ENCODE results near the gene HK3.

Gene HK3

DNA sequence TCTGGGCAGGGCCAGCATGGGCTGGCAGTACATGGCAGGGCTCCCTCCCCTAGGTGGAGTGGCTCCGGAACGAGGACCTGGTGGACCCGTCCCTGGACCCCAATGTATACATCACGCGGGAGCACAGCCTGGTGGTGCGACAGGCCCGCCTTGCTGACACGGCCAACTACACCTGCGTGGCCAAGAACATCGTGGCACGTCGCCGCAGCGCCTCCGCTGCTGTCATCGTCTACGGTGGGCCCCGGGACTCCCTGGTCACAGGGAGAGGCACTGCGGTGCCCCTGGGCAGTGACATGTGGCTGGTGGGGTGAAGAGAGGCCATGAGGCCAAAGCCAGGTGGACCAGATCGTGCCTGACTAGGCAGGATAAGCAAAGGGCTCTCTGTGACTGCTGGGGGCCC lies 30.4 kb downstream of the HK3 start:
- Histone ChIP-seq H3K27ac (ENCODE audit: low read depth, low read length) (no peak overlapping the region), H3K4me1 (ENCODE audit: control insufficient read depth, insufficient read depth, low read length) (no peaks in the 10 kb centered on the region), H3K9ac (ENCODE audit: low read length) (no peak overlapping the region), H3K27me3 (ENCODE audit: control insufficient read depth, insufficient read depth, low read length) (peaks cover 3% of the 10 kb centered on the region), H3K4me3 (ENCODE audit: low read length) (no peak overlapping the region), H3K36me3 (ENCODE audit: control insufficient read depth, insufficient read depth, low read length) (no peaks in the 10 kb centered on the region)

DNA sequence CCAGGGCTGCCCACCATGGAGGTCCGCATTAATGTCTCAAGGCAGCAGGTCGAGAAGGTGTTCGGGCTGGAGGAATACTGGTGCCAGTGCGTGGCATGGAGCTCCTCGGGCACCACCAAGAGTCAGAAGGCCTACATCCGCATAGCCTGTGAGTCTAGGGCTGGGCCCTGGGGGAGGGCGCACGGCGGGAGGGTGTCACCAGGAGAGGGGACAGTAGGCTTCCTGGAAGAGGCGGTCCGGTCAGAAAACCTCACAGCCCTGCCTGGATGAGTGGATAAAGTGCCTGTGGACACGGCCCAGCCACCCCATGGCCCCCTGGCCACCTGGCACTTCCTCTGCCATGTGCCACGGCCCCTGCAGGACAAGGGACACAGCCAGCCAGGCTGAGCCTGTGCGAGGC lies 31.0 kb downstream of the HK3 start:
- no peaks in the 10 kb centered on the region for H3K4me1 ChIP-seq (ENCODE audit: control insufficient read depth, insufficient read depth, low read length)
- peaks cover 6% of the 10 kb centered on the region for H3K27me3 ChIP-seq (ENCODE audit: control insufficient read depth, insufficient read depth, low read length)
- H3K9ac ChIP-seq (ENCODE audit: low read length) = no peak overlapping the region
- no peak overlapping the region for H3K4me3 ChIP-seq (ENCODE audit: low read length)
- no peak overlapping the region for H3K27ac ChIP-seq (ENCODE audit: low read depth, low read length)
- H3K36me3 ChIP-seq (ENCODE audit: control insufficient read depth, insufficient read depth, low read length) = no peaks in the 10 kb centered on the region

DNA sequence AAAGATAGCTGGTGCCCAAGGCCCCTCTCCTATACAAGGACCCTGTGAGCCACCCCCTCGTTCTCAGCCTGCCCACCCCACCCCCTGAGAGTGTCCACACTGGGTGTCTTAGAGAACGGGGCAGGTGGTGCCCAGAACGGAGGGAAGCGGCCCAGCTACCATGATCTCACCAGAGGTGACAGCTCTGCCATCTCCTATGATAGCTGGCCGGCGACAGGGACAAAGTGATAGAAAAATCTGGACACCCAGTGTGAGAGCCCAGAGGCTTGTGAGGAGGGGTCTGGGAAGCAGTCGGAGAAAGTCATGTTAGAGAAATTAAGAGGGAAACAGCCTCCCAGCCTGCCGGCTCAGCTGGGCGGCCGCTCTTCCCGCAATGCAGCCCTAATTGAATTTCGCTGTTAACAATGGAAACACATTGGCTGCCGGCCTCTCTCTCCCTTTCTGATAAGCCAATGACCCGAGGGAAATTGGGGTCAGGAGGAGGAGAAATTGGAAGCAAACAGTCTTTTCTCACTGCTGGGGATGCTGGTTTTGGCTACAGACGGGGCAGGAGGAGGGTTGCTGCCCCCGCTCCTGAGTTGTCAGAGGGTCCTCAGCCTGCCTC lies 32.3 kb downstream of the HK3 start:
- Histone ChIP-seq H3K27me3 (ENCODE audit: control insufficient read depth, insufficient read depth, low read length) (peaks cover 10% of the 10 kb centered on the region), H3K9ac (ENCODE audit: low read length) (no peak overlapping the region), H3K4me1 (ENCODE audit: control insufficient read depth, insufficient read depth, low read length) (no peaks in the 10 kb centered on the region), H3K4me3 (ENCODE audit: low read length) (no peak overlapping the region), H3K27ac (ENCODE audit: low read depth, low read length) (no peak overlapping the region), H3K36me3 (ENCODE audit: control insufficient read depth, insufficient read depth, low read length) (no peaks in the 10 kb centered on the region)

DNA sequence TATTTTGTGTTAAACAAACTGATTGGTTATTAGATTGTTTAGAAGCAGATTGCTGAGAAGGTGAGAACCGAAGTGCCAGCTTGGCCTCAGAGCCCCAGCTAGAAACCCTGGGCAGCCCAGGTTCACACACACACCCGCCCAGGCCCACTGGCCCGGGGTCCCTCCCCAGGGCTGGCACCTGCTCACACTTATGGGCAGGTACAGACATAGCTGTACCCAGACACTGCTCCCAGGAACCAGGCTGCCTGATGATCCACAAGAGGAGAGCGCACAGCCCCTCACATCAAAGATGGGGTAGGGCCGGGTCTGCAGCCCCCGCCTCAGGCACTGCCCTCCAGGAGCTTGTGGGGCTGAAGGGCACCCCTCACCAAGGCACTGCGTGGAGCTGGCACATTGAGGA lies 33.2 kb downstream of the HK3 start:
- Histone ChIP-seq H3K27me3 (ENCODE audit: control insufficient read depth, insufficient read depth, low read length) (peaks cover 10% of the 10 kb centered on the region), H3K9ac (ENCODE audit: low read length) (no peak overlapping the region), H3K27ac (ENCODE audit: low read depth, low read length) (no peak overlapping the region), H3K4me3 (ENCODE audit: low read length) (no peak overlapping the region), H3K36me3 (ENCODE audit: control insufficient read depth, insufficient read depth, low read length) (no peaks in the 10 kb centered on the region), H3K4me1 (ENCODE audit: control insufficient read depth, insufficient read depth, low read length) (no peaks in the 10 kb centered on the region)

DNA sequence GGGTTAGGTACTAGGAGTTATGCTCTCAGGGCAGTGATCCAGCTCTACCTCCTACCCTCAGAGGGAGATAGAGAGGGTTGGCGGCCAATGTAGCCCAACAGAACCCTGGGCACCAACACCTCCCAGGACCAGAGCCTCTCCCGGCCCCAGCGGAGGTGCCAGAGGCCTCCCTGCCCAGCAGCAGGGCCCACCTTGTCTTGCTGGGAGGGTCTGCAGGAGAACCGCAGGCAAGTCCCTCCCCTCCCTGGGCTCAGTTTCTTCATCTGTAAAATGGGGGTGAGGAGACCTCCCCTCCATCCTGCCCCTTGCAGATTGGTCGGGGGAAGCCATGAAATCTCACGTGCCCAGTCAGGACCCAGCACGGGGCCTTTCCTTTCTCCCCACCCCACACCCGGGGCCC lies 34.4 kb downstream of the HK3 start:
- Histone ChIP-seq H3K27ac (ENCODE audit: low read depth, low read length) (no peak overlapping the region), H3K27me3 (ENCODE audit: control insufficient read depth, insufficient read depth, low read length) (peaks cover 10% of the 10 kb centered on the region), H3K36me3 (ENCODE audit: control insufficient read depth, insufficient read depth, low read length) (no peaks in the 10 kb centered on the region), H3K4me3 (ENCODE audit: low read length) (no peak overlapping the region), H3K9ac (ENCODE audit: low read length) (no peak overlapping the region), H3K4me1 (ENCODE audit: control insufficient read depth, insufficient read depth, low read length) (no peaks in the 10 kb centered on the region)

DNA sequence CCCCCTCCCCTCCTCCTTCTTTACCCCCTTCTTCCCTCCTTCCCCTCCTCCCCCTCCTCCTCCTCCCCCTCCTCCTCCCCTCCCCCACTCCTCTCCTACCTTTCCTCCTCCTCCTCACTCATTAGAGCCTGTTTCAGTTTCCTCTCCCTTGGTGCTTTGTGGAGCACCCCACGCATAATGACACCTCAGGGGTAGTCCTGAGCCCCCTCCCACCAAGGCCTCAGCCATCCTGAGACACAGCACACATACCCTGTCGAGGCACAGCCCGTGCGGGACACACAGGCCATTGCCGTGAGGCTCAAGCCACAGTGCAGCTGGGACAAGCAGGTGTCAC lies 35.4 kb downstream of the HK3 start:
- Histone ChIP-seq H3K36me3 (ENCODE audit: control insufficient read depth, insufficient read depth, low read length) (no peaks in the 10 kb centered on the region), H3K9ac (ENCODE audit: low read length) (no peak overlapping the region), H3K4me1 (ENCODE audit: control insufficient read depth, insufficient read depth, low read length) (no peaks in the 10 kb centered on the region), H3K27ac (ENCODE audit: low read depth, low read length) (no peak overlapping the region), H3K27me3 (ENCODE audit: control insufficient read depth, insufficient read depth, low read length) (peaks cover 10% of the 10 kb centered on the region), H3K4me3 (ENCODE audit: low read length) (no peak overlapping the region)

DNA sequence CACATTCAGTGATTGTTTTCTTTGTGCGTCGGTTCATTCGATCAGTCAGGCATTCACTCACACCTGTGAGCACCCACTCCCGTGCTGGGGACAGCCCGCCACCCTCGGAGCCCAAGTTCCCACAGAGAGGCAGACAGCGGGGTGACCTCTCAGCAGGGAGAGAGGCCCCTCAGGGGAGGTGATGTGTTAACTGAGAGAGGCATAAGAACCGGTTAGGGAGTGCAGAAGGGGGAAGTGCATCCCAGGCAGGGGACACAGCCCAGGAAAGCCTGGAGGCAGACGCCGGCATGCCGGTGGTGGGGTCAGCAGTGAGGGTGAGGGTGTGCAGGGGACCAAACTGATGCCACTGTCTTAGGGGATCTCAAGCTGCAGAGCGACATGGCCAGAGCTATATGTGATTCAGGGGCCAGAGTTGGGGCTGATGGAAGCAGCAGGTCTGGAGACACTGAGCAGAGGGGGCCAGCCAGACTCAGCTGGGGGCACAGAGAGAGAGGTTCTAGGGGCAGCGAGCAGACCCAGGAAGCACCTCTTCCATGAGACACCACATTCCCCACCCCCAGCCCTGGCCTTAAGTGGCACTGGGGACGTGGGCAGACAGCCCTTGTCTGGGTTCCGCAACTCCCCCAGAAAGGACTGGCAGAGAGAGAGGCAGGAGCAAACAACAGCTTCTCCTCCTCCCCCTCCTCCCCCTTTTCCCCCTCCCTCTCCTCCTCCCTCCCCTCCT lies 35.9 kb downstream of the HK3 start:
- no peak overlapping the region for H3K27ac ChIP-seq (ENCODE audit: low read depth, low read length)
- no peak overlapping the region for H3K9ac ChIP-seq (ENCODE audit: low read length)
- no peaks in the 10 kb centered on the region for H3K4me1 ChIP-seq (ENCODE audit: control insufficient read depth, insufficient read depth, low read length)
- no peak overlapping the region for H3K4me3 ChIP-seq (ENCODE audit: low read length)
- H3K36me3 ChIP-seq (ENCODE audit: control insufficient read depth, insufficient read depth, low read length) = no peaks in the 10 kb centered on the region
- H3K27me3 ChIP-seq (ENCODE audit: control insufficient read depth, insufficient read depth, low read length) = peaks cover 10% of the 10 kb centered on the region

DNA sequence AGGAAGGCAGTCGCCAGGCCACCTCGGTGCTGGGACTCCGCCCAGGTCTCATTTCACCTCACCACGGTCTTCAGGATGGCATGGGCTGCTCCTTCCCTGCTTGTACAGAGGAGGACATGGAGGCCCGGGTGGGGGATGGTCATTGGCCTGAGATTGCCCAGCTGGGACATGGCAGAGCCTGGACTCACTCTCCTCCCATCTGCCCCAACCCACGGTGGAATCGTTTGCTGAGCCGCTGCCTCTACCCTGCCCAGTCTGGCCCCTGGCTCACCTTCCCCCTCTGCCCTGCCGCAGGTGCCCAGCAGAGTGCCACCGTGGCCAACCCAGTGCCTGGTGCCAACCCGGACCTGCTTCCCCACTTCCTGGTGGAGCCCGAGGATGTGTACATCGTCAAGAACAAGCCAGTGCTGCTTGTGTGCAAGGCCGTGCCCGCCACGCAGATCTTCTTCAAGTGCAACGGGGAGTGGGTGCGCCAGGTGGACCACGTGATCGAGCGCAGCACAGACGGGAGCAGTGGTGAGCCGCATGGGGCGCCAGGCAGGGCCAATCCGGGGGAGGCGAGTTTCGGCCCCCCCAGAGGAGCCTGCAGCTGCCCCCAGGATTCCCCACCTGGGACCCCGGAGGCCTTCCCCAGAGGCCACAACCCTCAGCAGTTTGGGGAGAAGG lies 36.7 kb downstream of the HK3 start:
- Histone ChIP-seq H3K27me3 (ENCODE audit: control insufficient read depth, insufficient read depth, low read length) (peaks cover 10% of the 10 kb centered on the region), H3K9ac (ENCODE audit: low read length) (no peak overlapping the region), H3K4me3 (ENCODE audit: low read length) (no peak overlapping the region), H3K36me3 (ENCODE audit: control insufficient read depth, insufficient read depth, low read length) (no peaks in the 10 kb centered on the region), H3K27ac (ENCODE audit: low read depth, low read length) (no peak overlapping the region), H3K4me1 (ENCODE audit: control insufficient read depth, insufficient read depth, low read length) (no peaks in the 10 kb centered on the region)

DNA sequence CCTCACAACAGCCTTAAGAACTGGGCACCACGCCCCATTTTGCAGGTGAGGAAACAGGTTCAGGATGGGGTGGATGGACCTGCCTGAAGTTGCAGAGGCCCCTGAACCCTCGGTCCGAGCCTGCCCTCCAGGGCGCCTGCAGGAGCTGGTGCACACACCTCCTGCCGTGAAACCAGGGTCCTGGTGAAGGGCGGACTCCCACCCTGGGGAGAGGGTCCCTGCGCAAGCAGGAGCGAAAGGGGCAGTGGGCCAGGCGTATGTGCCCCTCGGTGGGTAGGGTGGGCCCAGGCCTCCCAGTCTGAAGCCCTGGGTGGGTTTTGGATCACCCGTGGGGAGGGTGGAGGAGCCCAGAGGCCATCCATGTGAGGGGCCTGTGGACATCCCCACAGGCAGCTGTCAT lies 37.9 kb downstream of the HK3 start:
- Histone ChIP-seq H3K9ac (ENCODE audit: low read length) (no peak overlapping the region), H3K27me3 (ENCODE audit: control insufficient read depth, insufficient read depth, low read length) (peaks cover 10% of the 10 kb centered on the region), H3K4me1 (ENCODE audit: control insufficient read depth, insufficient read depth, low read length) (no peaks in the 10 kb centered on the region), H3K36me3 (ENCODE audit: control insufficient read depth, insufficient read depth, low read length) (no peaks in the 10 kb centered on the region), H3K27ac (ENCODE audit: low read depth, low read length) (no peak overlapping the region), H3K4me3 (ENCODE audit: low read length) (no peak overlapping the region)

DNA sequence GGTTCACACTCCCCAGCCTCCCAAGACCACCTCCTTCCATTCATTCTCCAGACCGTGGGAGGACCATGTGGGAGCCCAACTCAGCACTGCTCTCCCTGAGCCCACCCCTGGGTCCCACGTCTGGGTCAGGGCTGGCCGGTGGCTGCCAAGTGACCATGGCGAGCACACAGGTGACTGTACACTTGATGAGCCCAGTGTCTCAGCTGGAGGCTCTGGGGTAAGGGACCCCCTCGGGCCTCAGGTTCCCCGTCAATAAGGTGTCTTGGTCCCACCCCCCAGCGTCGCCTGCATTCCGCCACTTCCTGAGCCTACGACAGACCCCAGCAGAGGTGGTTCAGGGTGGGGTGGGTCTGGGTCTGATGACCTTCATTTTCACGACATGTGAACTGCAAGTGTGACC lies 38.8 kb downstream of the HK3 start:
- no peaks in the 10 kb centered on the region for H3K36me3 ChIP-seq (ENCODE audit: control insufficient read depth, insufficient read depth, low read length)
- H3K27me3 ChIP-seq (ENCODE audit: control insufficient read depth, insufficient read depth, low read length) = peaks cover 10% of the 10 kb centered on the region
- H3K4me3 ChIP-seq (ENCODE audit: low read length) = no peak overlapping the region
- H3K4me1 ChIP-seq (ENCODE audit: control insufficient read depth, insufficient read depth, low read length) = no peaks in the 10 kb centered on the region
- no peak overlapping the region for H3K27ac ChIP-seq (ENCODE audit: low read depth, low read length)
- H3K9ac ChIP-seq (ENCODE audit: low read length) = no peak overlapping the region

DNA sequence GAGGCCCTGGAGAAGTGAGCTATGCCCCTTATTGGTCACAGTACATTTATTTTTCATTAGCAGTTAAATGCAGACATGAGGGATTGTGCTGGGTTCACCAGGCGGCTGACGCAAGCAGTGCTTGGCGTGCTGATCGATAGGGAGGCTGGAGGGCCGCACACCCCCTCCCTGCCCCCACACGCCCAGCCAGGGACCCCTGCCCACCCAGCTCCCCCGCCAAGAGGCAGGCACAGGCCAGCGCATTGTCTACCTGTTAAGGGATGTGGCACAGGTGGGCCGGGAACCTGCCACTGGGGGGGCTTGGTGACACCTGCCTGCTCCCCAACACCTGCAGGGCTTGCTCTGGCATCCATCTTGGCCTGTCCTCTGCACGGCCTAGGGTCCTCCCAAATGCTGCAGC lies 39.2 kb downstream of the HK3 start:
- Histone ChIP-seq H3K27me3 (ENCODE audit: control insufficient read depth, insufficient read depth, low read length) (peaks cover 10% of the 10 kb centered on the region), H3K36me3 (ENCODE audit: control insufficient read depth, insufficient read depth, low read length) (no peaks in the 10 kb centered on the region), H3K27ac (ENCODE audit: low read depth, low read length) (no peak overlapping the region), H3K4me1 (ENCODE audit: control insufficient read depth, insufficient read depth, low read length) (no peaks in the 10 kb centered on the region), H3K9ac (ENCODE audit: low read length) (no peak overlapping the region), H3K4me3 (ENCODE audit: low read length) (no peak overlapping the region)

DNA sequence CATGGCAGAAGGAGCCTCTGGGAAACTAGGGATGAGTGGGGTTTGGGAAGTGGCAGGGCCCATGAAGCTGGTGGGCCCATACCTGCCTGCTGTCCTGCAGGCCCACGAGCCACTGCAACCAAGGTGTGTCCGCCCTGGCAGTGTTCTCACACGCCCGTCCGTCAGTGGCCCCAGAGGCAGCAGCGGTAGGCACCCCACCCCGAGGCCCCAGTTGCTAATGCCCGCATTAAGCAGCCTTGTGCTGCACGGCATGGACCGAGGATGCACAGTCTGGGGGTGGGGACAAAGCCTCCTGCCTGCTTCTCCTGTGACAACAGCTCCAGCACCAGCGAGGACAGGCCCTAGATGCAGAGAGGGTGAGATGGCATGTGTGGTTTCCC lies 41.3 kb downstream of the HK3 start:
- peaks cover 2% of the 10 kb centered on the region for H3K27me3 ChIP-seq (ENCODE audit: control insufficient read depth, insufficient read depth, low read length)
- no peak overlapping the region for H3K27ac ChIP-seq (ENCODE audit: low read depth, low read length)

More for the DNA sequence above, 41.3 kb downstream of the HK3 start:
- no peaks in the 10 kb centered on the region for H3K36me3 ChIP-seq (ENCODE audit: control insufficient read depth, insufficient read depth, low read length)
- H3K9ac ChIP-seq (ENCODE audit: low read length) = no peak overlapping the region
- H3K4me3 ChIP-seq (ENCODE audit: low read length) = no peak overlapping the region
- no peaks in the 10 kb centered on the region for H3K4me1 ChIP-seq (ENCODE audit: control insufficient read depth, insufficient read depth, low read length)

Data from rectal smooth muscle tissue (tissue), 1 donor.